Endothelial cell of umbilical vein (primary cell): ENCODE data around the gene PHLPP2.

ENCODE experiments used
- CTCF ChIP-seq, 2 donors: IDR thresholded peaks; 1 replicate in 1 of 2; 2 replicates in 1 of 2; pipeline ENCODE4 v1.5.1; 2011; ENCODE audit warnings: low read length in 2 of 2, mild to moderate bottlenecking in 2 of 2, moderate library complexity in 2 of 2, control low read depth in 1 of 2, inconsistent platforms in 1 of 2, low read depth in 1 of 2; ENCODE audit not compliant: insufficient read depth in 1 of 2; ENCODE audit errors: extremely low read depth in 1 of 2
- POLR2A ChIP-seq: IDR thresholded peaks from 2 replicates; pipeline ENCODE4 v1.6.1; 2012; ENCODE audit warnings: low read depth, mild to moderate bottlenecking, control low read depth, low read length

- TF ChIP-seq CTCF (IDR thresholded peaks at IDR 0.05; ENCODE audit: extremely low read depth in 1 of 2, insufficient read depth in 1 of 2, low read depth in 1 of 2, low read length in 2 of 2), result no peak
- no peak for TF ChIP-seq POLR2A
Measured at GRCh38 chr16:71675380-71675779, 49.1 kb downstream of the PHLPP2 start.
